GM18511 (cell line): Measurements from ENCODE around the gene CSNK2A3.

Experiments used
- ATAC-seq: cut with Tn5 transposase; IDR thresholded peaks from one replicate; pipeline ENCODE4 v1.9.1; 2021; ENCODE audit warnings: mild to moderate bottlenecking, moderate library complexity; ENCODE audit not compliant: unreplicated experiment

CSNK2A3 gene

DNA sequence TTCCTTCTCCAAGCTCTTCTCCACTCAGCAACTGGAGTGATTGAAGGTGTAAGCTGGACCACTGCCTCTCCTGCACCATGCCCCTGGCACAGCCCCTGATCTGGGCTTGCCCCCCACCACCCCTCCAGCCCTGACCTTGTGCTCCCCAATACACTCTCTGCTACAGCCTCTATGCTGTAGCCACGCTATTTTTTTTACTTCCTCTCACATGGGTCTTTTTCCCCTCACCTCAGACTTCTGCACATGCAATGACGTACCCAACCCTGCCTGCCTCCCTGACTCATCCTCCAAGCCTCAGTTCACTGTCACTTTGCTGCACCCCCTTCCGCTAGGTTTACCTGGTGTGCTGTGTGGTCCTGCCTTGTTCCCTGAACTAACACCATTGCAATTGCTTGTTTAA lies 9.0 kb downstream of the CSNK2A3 start:
- no peak for ATAC-seq

DNA sequence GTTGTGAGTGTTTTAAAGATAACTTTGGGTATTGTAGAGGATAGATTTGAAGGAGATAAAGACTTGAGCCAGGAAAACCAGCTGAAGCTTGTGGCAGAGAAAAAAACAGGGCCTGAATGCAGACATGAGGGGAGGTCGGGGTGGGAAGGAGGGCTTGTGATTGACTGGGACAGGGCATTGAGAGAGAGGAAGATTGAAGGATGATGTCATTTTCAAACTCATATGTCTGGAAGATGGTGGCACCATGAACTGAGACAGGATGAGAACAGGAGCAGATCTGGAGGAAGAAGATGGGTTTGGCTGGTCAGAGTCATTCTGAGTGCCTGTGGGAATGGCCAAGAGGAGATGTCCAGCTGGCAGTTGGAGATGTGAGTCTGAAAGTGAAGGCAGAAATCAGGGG lies 14.7 kb downstream of the CSNK2A3 start:
- no peak for ATAC-seq

DNA sequence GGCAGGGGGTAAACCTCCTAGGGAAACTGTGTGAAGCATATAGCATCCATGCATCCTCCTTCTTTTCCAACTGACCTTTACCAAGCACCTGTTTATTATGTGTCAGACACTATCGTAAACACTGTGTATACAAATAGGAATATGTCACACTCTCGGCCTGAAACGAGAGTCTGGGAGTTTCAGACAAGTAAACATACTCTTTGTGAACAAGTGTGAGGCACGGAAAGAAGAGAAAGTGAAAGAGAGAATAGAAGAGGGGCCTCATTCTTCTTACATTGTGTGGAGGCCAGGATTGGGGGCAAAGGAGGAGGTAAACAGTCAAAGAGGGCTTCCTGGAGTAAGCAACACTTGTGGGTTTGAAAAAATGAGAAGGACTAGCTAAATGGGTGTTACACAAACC lies 16.4 kb downstream of the CSNK2A3 start:
- ATAC-seq, result no peak

GRCh38 chr11:11335043-11335442 lies 18.0 kb downstream of the CSNK2A3 start:
- no peak for ATAC-seq

DNA sequence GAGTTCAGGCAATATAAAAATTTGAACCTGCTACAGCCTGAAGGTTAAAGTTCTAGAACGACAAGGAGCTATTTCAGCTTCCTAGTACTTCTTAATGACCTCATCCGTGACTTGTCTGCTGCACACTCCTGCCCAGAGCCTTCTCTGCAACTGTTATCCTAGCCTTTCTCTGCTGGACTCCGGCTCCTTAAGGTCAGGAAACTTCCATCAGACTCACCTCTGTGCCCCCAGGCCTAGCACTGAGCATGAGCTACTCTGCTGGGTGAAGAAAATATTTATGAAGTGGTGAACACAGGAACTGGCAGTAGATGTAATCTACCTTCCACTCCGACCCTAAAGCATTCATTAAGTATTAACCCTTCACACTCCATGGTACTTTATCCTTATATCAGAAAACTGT lies 18.4 kb downstream of the CSNK2A3 start:
- no peak for ATAC-seq

- no peak for ATAC-seq
Measured at GRCh38 chr11:11332141-11332710, 20.8 kb downstream of the CSNK2A3 start.

GRCh38 chr11:11329062-11329806 lies 23.8 kb downstream of the CSNK2A3 start:
- ATAC-seq, result no peak

GRCh38 chr11:11324090-11324489 lies 29.0 kb downstream of the CSNK2A3 start:
- ATAC-seq, result no peak

DNA sequence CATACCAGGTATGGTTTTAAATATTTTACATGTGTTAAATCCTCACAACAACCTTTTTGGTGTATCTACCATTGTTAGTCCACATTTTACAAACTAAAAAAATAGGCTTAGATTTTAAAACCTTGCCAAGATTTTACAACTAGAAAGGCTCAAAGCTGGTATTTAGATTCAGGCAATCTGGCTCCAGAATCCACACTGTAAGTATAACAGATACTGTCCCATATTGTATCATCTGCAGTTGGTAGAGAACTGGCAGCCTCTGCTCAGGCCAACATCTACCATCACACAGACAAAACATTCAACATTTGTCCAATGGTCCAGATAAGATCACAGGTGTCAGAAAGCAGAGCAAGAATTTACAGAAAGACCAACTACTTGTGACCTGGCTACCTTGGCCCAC lies 30.9 kb downstream of the CSNK2A3 start:
- ATAC-seq, result no peak

DNA sequence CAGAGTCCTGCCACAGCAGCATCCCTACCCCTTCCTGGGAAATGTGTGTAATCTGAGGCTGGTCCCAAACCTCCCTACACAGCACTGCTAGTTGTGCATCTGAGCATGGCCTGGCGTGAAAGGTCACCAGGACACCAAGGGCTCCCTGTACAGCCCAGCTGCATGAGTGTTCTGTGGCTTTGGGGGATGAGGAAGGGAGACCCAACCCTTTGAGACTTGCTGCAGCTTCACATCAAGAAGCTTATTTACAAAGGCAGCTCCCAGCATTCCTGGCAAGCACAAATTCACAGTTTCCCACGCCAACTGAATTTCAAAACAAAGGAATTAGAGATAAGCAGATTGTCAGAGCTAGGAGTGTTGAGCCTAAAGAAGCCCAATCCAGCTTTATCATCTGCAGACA lies 32.2 kb downstream of the CSNK2A3 start:
- no peak for ATAC-seq

GRCh38 chr11:11318961-11319360 lies 34.1 kb downstream of the CSNK2A3 start:
- ATAC-seq, result peak; percentile 59

- ATAC-seq, result no peak
Measured at GRCh38 chr11:11318461-11318860, 34.6 kb downstream of the CSNK2A3 start.

DNA sequence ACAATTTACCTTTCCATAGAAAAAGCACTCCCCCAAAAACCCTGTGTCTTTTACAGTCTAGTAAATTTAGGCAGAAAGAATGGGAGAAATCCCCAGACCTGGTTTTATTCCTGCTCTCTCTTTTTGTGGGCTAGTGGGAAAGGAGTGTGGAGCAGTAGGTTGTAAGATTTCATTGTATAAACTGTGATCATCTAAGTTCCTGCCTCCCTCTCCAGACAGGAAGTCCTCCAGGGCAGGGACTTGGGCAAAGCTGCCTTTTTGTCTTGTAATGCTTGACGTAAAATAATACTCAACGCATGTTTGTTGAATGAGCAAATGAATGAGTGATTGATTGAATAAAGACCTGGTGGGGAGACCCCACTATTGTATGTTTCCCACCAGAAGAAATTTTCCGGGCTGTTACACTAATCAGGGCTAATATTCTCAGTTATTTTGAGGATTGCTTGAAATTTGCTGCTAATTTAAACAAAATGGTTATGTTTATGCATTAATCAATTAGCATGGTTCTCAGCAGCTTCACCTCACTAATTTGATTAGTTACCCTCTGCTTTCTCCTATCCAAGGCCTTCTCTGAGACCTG lies 36.3 kb downstream of the CSNK2A3 start:
- ATAC-seq, result no peak

- no peak for ATAC-seq
Measured at GRCh38 chr11:11313902-11314692, 39.0 kb downstream of the CSNK2A3 start.

DNA sequence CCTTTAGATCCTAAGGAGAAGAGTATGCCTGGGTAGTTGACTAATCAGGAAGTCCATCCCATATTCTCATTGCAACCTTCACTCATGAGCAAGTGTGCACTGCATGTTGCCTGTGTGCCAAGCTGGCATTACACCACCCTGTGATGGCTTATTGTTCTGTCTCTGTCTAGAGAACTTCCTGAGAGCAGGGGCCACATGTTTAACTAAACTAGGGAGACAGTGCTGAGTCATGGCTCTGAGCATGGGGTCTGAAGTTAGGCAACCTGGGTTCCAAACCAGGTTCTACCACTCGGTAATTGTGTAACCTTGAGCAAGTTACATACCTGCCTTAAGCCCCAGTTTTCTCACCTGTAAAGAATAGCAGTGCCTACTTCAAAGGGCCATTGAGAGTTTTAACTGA lies 39.6 kb downstream of the CSNK2A3 start:
- no peak for ATAC-seq

- no peak for ATAC-seq
Measured at GRCh38 chr11:11312738-11313137, 40.3 kb downstream of the CSNK2A3 start.

GRCh38 chr11:11311169-11311568 lies 41.9 kb downstream of the CSNK2A3 start:
- ATAC-seq, result no peak

- no peak for ATAC-seq
Measured at GRCh38 chr11:11309906-11310305, 43.1 kb downstream of the CSNK2A3 start.

DNA sequence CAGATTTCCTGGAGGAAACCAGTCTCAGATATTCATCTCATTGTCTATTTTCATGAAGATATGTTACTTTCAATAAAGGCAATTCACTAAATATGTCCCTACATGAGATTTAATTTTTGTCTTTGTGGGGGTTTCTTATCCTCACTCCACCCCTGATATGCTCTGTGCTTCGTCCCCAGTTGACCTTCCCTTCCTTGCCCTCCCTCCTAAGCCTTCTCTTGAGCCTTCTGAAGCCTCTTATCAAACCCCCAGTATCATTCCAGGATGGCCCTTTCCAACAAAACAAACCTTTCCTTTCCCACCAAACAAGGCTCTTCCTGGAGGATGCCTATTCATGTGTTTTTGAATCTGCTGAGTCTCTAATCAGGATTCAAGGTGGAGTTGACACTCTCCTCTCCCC lies 44.8 kb downstream of the CSNK2A3 start:
- ATAC-seq, result no peak

DNA sequence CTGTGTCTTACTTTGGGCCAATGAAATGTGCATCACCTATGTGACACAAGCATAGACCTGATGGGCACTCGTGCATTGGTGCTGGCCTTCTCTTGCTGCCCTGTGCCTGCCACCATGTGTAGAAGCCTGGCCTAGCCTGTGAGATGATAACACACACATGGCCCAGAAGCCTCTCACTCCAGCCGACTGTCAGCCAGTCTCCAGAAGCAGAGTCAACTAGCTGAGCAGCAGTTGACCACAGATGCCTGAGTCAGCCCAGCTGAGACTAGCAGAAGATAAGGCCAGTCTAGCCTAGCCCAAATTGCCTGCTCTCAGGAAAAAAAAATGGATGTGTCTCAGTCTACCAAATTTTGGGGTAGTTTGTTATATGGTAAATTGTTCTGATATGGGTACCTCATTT lies 46.2 kb downstream of the CSNK2A3 start:
- no peak for ATAC-seq

GRCh38 chr11:11304550-11304949 lies 48.5 kb downstream of the CSNK2A3 start:
- ATAC-seq, result no peak

- no peak for ATAC-seq
Measured at GRCh38 chr11:11302565-11302964, 50.5 kb downstream of the CSNK2A3 start.
